ENCODE data around the gene CLEC3A. TPM values are rescaled to one million over a fixed set of nuclear protein-coding genes. Genes with fewer than 3 reads are reported as not detected.

CLEC3A gene
- total and polyA plus RNA-seq, 2 donors (not counting 3 experiments of a cell fraction or from before 2014, with no cell fraction given), result not detected

DNA sequence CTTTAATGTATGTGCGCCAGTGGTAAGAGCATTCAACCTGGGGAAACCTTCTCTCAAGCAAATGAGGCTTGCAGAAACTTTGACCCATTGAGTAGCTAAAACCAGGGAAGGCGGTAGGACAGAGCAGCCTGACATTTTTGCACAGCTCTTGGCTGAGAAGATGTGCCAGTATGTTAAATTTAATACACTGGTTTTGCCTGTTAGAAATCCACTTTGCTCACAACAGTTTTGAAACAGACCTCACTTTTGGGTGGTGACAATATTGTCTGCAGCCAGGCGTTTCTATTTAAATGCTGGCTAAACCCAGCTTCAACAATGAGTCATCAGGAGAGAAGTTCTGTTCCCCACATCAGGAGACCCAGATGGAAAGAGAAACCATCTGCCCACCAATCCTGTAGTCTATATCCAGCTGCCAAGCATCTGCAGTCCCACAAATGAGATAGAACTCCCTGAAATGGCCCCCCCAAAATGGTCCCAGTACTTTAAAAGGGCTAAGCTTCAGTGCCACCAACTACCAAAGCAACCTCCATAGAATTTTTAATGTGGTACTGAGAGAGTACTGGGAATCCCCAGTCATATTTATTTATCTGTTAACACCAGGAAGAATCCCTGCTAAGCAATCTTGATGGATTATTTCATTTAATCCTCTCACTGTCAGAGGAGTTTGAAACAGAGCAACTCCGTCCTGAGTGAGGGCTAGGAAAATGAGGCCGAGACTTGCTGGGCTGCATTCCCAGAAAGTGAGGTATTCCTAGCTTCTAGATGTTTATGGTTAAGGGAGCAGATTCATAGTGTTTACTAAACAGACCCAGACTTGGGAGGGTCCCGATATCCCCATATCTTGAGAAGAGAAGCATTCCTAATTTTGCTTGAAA lies 29.0 kb upstream of the CLEC3A start:
- FAIRE-seq (no peak), DNase-seq (ENCODE audit: low read depth, low spot score) (no peak)
- no peak overlapping the region for H3K27ac ChIP-seq (ENCODE audit: insufficient read depth, low read depth, low read length)
- H3K4me1 ChIP-seq (ENCODE audit: control insufficient read depth, extremely low read depth, insufficient read depth, low read length), result no peaks in the 10 kb centered on the region
- H3K4me3 ChIP-seq (replicated peaks in 1 of 3; ENCODE audit: insufficient read depth in 1 of 3, low read depth in 1 of 3, low read length in 3 of 3), result no peak overlapping the region
- TF ChIP-seq POLR2AphosphoS5 (IDR thresholded peaks at IDR 0.05; ENCODE audit: insufficient read depth, low read depth, low read length), result no peak
- no peak for TF ChIP-seq POLR2A (IDR thresholded peaks at IDR 0.05; ENCODE audit: low read depth, low read length)
- TF ChIP-seq MYC (IDR thresholded peaks at IDR 0.05; ENCODE audit: low read depth, low read length), result no peak
- TF ChIP-seq, protein P1, sequence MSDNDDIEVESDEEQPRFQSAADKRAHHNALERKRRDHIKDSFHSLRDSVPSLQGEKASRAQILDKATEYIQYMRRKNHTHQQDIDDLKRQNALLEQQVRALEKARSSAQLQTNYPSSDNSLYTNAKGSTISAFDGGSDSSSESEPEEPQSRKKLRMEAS (IDR thresholded peaks at IDR 0.05; ENCODE audit: insufficient read depth, insufficient read length), result no peak
- TF ChIP-seq EZH2 (IDR thresholded peaks at IDR 0.05; ENCODE audit: borderline replicate concordance, low read depth, low read length, severe bottlenecking), result no peak
- TF ChIP-seq GATA2 (IDR thresholded peaks at IDR 0.05; ENCODE audit: insufficient read depth, insufficient read length, low read depth, low read length), result no peak
- TF ChIP-seq JUN (IDR thresholded peaks at IDR 0.05; ENCODE audit: borderline replicate concordance, insufficient read depth, insufficient read length, low read depth), result no peak
- TF ChIP-seq, protein P2, sequence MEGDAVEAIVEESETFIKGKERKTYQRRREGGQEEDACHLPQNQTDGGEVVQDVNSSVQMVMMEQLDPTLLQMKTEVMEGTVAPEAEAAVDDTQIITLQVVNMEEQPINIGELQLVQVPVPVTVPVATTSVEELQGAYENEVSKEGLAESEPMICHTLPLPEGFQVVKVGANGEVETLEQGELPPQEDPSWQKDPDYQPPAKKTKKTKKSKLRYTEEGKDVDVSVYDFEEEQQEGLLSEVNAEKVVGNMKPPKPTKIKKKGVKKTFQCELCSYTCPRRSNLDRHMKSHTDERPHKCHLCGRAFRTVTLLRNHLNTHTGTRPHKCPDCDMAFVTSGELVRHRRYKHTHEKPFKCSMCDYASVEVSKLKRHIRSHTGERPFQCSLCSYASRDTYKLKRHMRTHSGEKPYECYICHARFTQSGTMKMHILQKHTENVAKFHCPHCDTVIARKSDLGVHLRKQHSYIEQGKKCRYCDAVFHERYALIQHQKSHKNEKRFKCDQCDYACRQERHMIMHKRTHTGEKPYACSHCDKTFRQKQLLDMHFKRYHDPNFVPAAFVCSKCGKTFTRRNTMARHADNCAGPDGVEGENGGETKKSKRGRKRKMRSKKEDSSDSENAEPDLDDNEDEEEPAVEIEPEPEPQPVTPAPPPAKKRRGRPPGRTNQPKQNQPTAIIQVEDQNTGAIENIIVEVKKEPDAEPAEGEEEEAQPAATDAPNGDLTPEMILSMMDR (IDR thresholded peaks at IDR 0.05; ENCODE audit: extremely low read depth in 1 of 2, insufficient read depth in 1 of 2, low read depth in 1 of 2, low read length in 2 of 2), result no peak
- TF ChIP-seq FOS (IDR thresholded peaks at IDR 0.05; ENCODE audit: borderline replicate concordance, insufficient read depth, low read length), result no peak
- ChIA-PET CTCF (interaction anchor here (1.7 to 3.6 kb wide), 2 partner anchors 8 to 10 kb away, joined by 3 to 12 read pairs; no protein-coding TSS in a partner anchor), POLR2A (no interaction called here)
- H3K9me1 ChIP-seq (replicated peaks; ENCODE audit: control insufficient read depth, extremely low read depth, insufficient read depth, low read length), result no peaks in the 10 kb centered on the region
- no peak overlapping the region for H3K4me2 ChIP-seq (ENCODE audit: insufficient read depth, low read length)
- no peaks in the 10 kb centered on the region for H3K27me3 ChIP-seq (ENCODE audit: control insufficient read depth in 2 of 2, insufficient read depth in 2 of 2, low read length in 2 of 2)
- H3K36me3 ChIP-seq (ENCODE audit: control insufficient read depth in 2 of 2, extremely low read depth in 1 of 2, insufficient read depth in 2 of 2, low read length in 2 of 2), result no peaks in the 10 kb centered on the region
- intact Hi-C loops (cut with micrococcal nuclease), result no loop called here
- H4K20me1 ChIP-seq (replicated peaks; ENCODE audit: control insufficient read depth, extremely low read depth, insufficient read depth, low read length), result no peaks in the 10 kb centered on the region
- no peak overlapping the region for H3K9ac ChIP-seq (replicated peaks; ENCODE audit: extremely low read depth, insufficient read depth, low read length)
- no peaks in the 10 kb centered on the region for H3K9me3 ChIP-seq (replicated peaks; ENCODE audit: control insufficient read depth, insufficient read depth, low read length)
- no peak overlapping the region for H2AFZ ChIP-seq (ENCODE audit: low read depth, low read length)
- dilution Hi-C loops (cut with MboI; ENCODE audit: extremely low pct_ligation_motif_present, low sequenced_read_pairs), result no loop called here
- BruUV-seq (replicated peaks), result no TSS peak
- H3K79me2 ChIP-seq (ENCODE audit: control insufficient read depth, insufficient read depth, low read length), result no peaks in the 10 kb centered on the region

Data from endothelial cell of umbilical vein (primary cell).